ENCODE data around the gene PVALEF.

The PVALEF gene

DNA sequence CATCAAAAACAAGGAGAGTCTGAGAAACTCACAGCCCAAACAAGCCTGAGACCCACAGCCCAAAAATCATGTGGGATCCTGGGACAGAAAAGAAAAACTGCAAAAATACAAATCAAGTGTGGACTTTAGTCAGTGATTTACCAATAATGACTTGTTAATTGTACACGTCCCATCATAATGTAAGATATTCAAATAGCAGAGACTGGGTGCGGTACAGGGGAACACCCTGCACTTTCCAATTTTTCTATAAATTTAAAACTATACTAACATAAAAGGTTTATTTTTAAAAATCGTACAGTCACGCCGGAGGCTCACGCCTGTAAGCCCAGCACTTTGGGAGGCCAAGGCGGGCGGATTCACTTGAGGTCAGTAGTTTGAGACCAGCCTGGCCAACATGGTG is 48.7 kb downstream of the PVALEF start:
- TF ChIP-seq, protein P1, sequence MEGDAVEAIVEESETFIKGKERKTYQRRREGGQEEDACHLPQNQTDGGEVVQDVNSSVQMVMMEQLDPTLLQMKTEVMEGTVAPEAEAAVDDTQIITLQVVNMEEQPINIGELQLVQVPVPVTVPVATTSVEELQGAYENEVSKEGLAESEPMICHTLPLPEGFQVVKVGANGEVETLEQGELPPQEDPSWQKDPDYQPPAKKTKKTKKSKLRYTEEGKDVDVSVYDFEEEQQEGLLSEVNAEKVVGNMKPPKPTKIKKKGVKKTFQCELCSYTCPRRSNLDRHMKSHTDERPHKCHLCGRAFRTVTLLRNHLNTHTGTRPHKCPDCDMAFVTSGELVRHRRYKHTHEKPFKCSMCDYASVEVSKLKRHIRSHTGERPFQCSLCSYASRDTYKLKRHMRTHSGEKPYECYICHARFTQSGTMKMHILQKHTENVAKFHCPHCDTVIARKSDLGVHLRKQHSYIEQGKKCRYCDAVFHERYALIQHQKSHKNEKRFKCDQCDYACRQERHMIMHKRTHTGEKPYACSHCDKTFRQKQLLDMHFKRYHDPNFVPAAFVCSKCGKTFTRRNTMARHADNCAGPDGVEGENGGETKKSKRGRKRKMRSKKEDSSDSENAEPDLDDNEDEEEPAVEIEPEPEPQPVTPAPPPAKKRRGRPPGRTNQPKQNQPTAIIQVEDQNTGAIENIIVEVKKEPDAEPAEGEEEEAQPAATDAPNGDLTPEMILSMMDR (IDR thresholded peaks at IDR 0.05) = no peak

DNA sequence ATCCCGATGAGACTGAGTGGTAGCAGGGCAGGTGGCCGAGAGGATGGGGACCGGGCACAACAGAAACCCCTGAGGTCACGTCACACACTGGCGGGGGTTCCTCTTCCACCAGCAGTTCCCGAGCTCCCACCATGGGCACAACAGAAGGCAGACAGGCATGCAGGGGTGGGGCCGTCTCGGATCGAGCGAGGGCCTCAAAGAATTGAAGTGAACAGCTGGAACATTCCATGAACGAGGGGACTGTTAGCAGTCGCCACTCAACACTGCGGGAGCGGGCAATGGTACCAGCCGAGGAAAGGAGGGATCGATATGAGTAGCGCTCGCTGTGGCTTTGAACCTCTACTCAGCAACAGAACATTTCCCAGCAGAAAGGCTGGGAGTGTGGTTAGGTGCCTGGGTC is 52.2 kb downstream of the PVALEF start:
- Histone ChIP-seq H3K4me3 (no peak overlapping the region), H3K27ac (no peak overlapping the region)
- TF ChIP-seq, protein P1 (IDR thresholded peaks at IDR 0.05) = no peak
- DNase-seq (ENCODE audit: low spot score) = no peak

More for the DNA sequence above, 48.7 kb downstream of the PVALEF start:
- Histone ChIP-seq H3K27ac (no peak overlapping the region), H3K4me3 (no peak overlapping the region)
- DNase-seq (ENCODE audit: low spot score) = no peak

DNA sequence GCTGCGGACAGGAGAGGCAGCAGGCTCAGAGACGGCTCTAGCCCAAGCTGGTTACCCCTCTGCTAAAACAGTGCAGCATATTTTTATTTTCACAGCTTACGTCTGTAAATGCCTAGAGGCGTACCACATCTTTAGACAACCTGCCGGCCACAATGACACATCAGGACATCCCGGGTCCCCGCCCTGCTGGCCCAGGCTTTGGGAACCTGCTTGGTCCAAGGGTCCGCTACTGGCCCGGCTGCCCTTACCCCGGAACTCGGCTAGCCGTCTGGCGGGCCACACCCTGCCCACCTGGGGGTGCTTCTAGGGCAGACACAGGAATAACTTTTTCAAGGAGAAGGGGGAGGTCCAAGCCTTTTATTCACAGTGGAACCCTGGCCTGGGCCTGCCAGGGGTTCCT is 53.2 kb downstream of the PVALEF start:
- H3K4me3 ChIP-seq = no peak overlapping the region
- H3K27ac ChIP-seq = no peak overlapping the region
- TF ChIP-seq, protein P1 (IDR thresholded peaks at IDR 0.05) = no peak
- no peak for DNase-seq (ENCODE audit: low spot score)

- H3K27ac ChIP-seq = no peak overlapping the region
- TF ChIP-seq, protein P1 (IDR thresholded peaks at IDR 0.05) = no peak
- no peak for DNase-seq (ENCODE audit: low spot score)
- no peak overlapping the region for H3K4me3 ChIP-seq
Measured at GRCh38 chr17:81218991-81219390, 53.7 kb downstream of the PVALEF start.

DNA sequence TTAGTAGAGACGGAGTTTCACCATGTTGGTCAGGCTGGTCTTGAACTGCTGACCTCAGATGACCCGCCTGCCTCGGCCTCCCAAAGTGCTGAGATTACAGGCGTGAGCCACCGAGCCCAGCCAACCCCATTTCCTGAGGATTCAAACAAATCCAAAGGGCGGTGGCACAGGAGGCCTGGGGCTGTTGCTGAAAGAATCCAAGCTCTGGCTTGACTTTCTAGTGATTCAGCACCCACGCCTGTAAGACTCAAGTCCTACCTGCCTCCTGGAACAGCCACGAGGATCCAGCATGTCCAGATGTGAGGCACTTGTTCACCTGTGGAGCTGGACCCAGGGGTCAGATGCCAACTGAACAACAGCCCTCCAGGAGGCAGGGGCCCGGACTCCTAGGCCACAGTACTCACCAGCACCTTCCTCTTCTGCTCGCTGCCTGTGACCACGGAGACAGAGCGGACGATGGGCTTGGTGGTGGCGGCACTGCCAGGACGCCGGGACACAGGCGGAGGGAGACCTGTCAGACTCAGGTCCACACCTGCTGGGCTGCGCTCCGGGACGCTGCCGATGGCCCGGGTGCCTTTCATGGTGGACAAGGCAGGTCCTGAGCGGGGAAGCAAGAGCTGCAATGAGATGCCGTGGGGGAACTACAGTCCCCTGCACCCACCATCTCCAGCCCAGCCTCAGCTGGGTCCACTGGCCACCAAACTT is 54.3 kb downstream of the PVALEF start:
- Histone ChIP-seq H3K4me3 (no peak overlapping the region), H3K27ac (no peak overlapping the region)
- no peak for DNase-seq (ENCODE audit: low spot score)
- TF ChIP-seq, protein P1 (IDR thresholded peaks at IDR 0.05) = no peak

- no peak for DNase-seq (ENCODE audit: low spot score)
- H3K4me3 ChIP-seq = peak overlapping the region; percentile 93
Measured at GRCh38 chr17:81221371-81221841, 56.1 kb downstream of the PVALEF start.

More at GRCh38 chr17:81221371-81221841, 56.1 kb downstream of the PVALEF start:
- TF ChIP-seq, protein P1 (IDR thresholded peaks at IDR 0.05) = no peak
- H3K27ac ChIP-seq = no peak overlapping the region
